GM12878 (cell line): ENCODE results near the gene LMNTD2. TPM values are rescaled to one million over a fixed set of nuclear protein-coding genes. Genes with fewer than 3 reads are reported as not detected.
A peak's percentile ranks its signal among the peaks of the same experiment; 100 is the strongest.

Experiments
- ATAC-seq: fragments of 200-7000 bp; cut with Tn5 transposase; 3 replicates; pipeline ENCODE4 v1.9.1; 2020; ENCODE audit warnings: mild to moderate bottlenecking, moderate library complexity
- BruUV-seq: library from RNA; stranded (reverse); fragments of 400-500 nt; replicated peaks from 2 replicates; lab custom pipeline; 2021; lab: Mats Ljungman, UMichigan
- CTCF ChIA-PET: fragments of 300-600 bp; sonication (Branson Sonifier 250); formaldehyde crosslinking; extraction: SDS; loops from one replicate; lab custom pipeline; 2021; ENCODE audit warnings: inconsistent platforms; lab: Yijun Ruan, JAX
- POLR2A ChIA-PET: fragments of 350-600 bp; formaldehyde crosslinking; extraction: SDS; loops from one replicate; lab custom pipeline; 2021; ENCODE audit warnings: inconsistent platforms; lab: Charles Lee
- RAD21 ChIA-PET: fragments of 300-600 bp; sonication (Branson Sonifier 250); formaldehyde crosslinking; loops from one replicate; lab custom pipeline; 2023; ENCODE audit warnings: antibody characterized with exemption; ENCODE audit not compliant: unreplicated experiment; lab: Charles Lee
- SMC1A ChIA-PET: fragments of 300-600 bp; sonication (Branson Sonifier 250); formaldehyde crosslinking; loops from one replicate; lab custom pipeline; 2023; ENCODE audit not compliant: unreplicated experiment, uncharacterized antibody; lab: Charles Lee
- DNase-seq: peaks from one replicate; pipeline ENCODE4 v3.0.0-alpha.2; 2011; ENCODE audit warnings: low read depth, low spot score
- FAIRE-seq: peaks from 3 replicates; lab custom pipeline; 2011; peaks lifted over from hg19 to GRCh38; lab: Jason Lieb, UNC
- H2AFZ ChIP-seq: 2 replicates; pipeline ENCODE4 v1.6.0; 2011; ENCODE audit warnings: low read depth, low read length, control low read depth; ENCODE audit not compliant: control insufficient read depth
- H3K27ac ChIP-seq: 2 replicates; pipeline ENCODE4 v1.5.1; 2011; ENCODE audit warnings: control low read depth; ENCODE audit not compliant: control insufficient read depth, insufficient read depth
- H3K27me3 ChIP-seq, 2 experiments: replicated peaks in 1 of 2; 2 replicates each; pipeline versions ENCODE4 v1.6.0 to v1.6.1; 2011; ENCODE audit warnings: low read length in 1 of 2; ENCODE audit not compliant: control insufficient read depth in 2 of 2, insufficient read depth in 2 of 2
- H3K36me3 ChIP-seq, 2 experiments: 2 replicates each; pipeline ENCODE4 v1.5.1; 2011; ENCODE audit warnings: low read length in 1 of 2; ENCODE audit not compliant: control insufficient read depth in 2 of 2, insufficient read depth in 2 of 2
- H3K4me1 ChIP-seq: 2 replicates; pipeline ENCODE4 v1.6.1; 2011; ENCODE audit warnings: mild to moderate bottlenecking, low read length, moderate library complexity, mixed read lengths; ENCODE audit not compliant: control insufficient read depth, insufficient read depth
- H3K4me2 ChIP-seq: 2 replicates; pipeline ENCODE4 v1.6.0; 2011; ENCODE audit warnings: control low read depth; ENCODE audit not compliant: control insufficient read depth, insufficient read depth
- H3K4me3 ChIP-seq: fragments of 200-600 bp; sonication (generic); 2 replicates; pipeline ENCODE4 v1.5.1; 2016
- H3K79me2 ChIP-seq: 2 replicates; pipeline ENCODE4 v1.6.0; 2011; ENCODE audit warnings: low read length; ENCODE audit not compliant: control insufficient read depth, insufficient read depth
- H3K9ac ChIP-seq: 2 replicates; pipeline ENCODE4 v1.8.0; 2011; ENCODE audit warnings: low read length, control low read depth, mixed read lengths; ENCODE audit not compliant: control insufficient read depth, insufficient read depth
- H3K9me3 ChIP-seq: replicated peaks from 3 replicates; pipeline ENCODE4 v1.5.1; 2011; ENCODE audit warnings: mild to moderate bottlenecking, low read length; ENCODE audit not compliant: control insufficient read depth, insufficient read depth
- H4K20me1 ChIP-seq: 2 replicates; pipeline ENCODE4 v1.6.0; 2011; ENCODE audit not compliant: control insufficient read depth, insufficient read depth
- BHLHE40 ChIP-seq, 2 experiments: fragments of 450-650 bp in 1 of 2; IDR thresholded peaks; 2 replicates each; pipeline ENCODE4 v1.6.1; 2011 to 2017; ENCODE audit warnings: low read depth in 2 of 2, borderline replicate concordance in 1 of 2, improper control_type of control experiment in 1 of 2, low read length in 1 of 2, mild to moderate bottlenecking in 1 of 2
- DPF2 ChIP-seq: fragments of 450-650 bp; IDR thresholded peaks from 2 replicates; pipeline ENCODE4 v1.6.1; 2017; ENCODE audit warnings: mild to moderate bottlenecking
- FOXM1 ChIP-seq: IDR thresholded peaks from 2 replicates; pipeline ENCODE4 v1.6.1; 2012; ENCODE audit warnings: low read depth, mild to moderate bottlenecking, inconsistent platforms, low read length, moderate library complexity
- GATAD2B ChIP-seq: fragments of 450-650 bp; conservative IDR thresholded peaks from 2 replicates; pipeline ENCODE4 v1.6.1; 2017; ENCODE audit warnings: low read depth, mild to moderate bottlenecking, moderate library complexity
- IKZF1 ChIP-seq: fragments of 450-650 bp; conservative IDR thresholded peaks from 2 replicates; pipeline ENCODE4 v1.6.1; 2017; ENCODE audit warnings: antibody characterized with exemption, mild to moderate bottlenecking
- PAX8 ChIP-seq: fragments of 450-650 bp; IDR thresholded peaks from 2 replicates; pipeline ENCODE4 v1.6.1; 2017; ENCODE audit warnings: mild to moderate bottlenecking, moderate library complexity
- POLR2A ChIP-seq: IDR thresholded peaks from 2 replicates; pipeline ENCODE4 v1.6.1; 2011; ENCODE audit warnings: low read depth, mild to moderate bottlenecking, low read length
- RFX5 ChIP-seq: IDR thresholded peaks from 2 replicates; pipeline ENCODE4 v1.6.1; 2011; ENCODE audit warnings: low read depth, low read length, improper control_type of control experiment
- SMC3 ChIP-seq: IDR thresholded peaks from 2 replicates; pipeline ENCODE4 v1.6.1; 2011; ENCODE audit warnings: low read length, improper control_type of control experiment, borderline replicate concordance
- SPI1 ChIP-seq: IDR thresholded peaks from 2 replicates; pipeline ENCODE4 v1.6.1; 2011; ENCODE audit warnings: low read depth, mild to moderate bottlenecking, low read length, moderate library complexity, borderline replicate concordance; ENCODE audit not compliant: insufficient read depth
- SUZ12 ChIP-seq: fragments of 200-600 bp; sonication (generic); IDR thresholded peaks from one replicate; pipeline ENCODE4 v1.6.1; 2018; ENCODE audit warnings: antibody characterized with exemption, mild to moderate bottlenecking; ENCODE audit not compliant: unreplicated experiment
- TCF12 ChIP-seq: IDR thresholded peaks from 2 replicates; pipeline ENCODE4 v1.6.1; 2011; ENCODE audit warnings: low read depth, mild to moderate bottlenecking, low read length
- TCF3 ChIP-seq: IDR thresholded peaks from 2 replicates; pipeline ENCODE4 v1.6.1; 2012; ENCODE audit warnings: low read depth, mild to moderate bottlenecking, low read length, borderline replicate concordance; ENCODE audit not compliant: insufficient read depth
- YY1 ChIP-seq: IDR thresholded peaks from 2 replicates; pipeline ENCODE4 v1.6.1; 2011; ENCODE audit warnings: low read depth, mild to moderate bottlenecking, low read length
- WGBS: methylation state at CpG from one replicate; pipeline ENCODE4 v1.1.6; 2016; ENCODE audit warnings: low lambda C conversion rate; ENCODE audit not compliant: insufficient replicate concordance, insufficient coverage; ENCODE audit errors: missing lambda C conversion rate; 5-methylcytosine and 5-hydroxymethylcytosine counted together
- in situ Hi-C: fragments of 300-500 bp; cut with MboI; formaldehyde crosslinking; loops from 9 replicates; pipeline ENCODE4 v1.14.3; 2018; ENCODE audit warnings: mixed read lengths
- intact Hi-C: fragments of 100-400 bp; cut with micrococcal nuclease; formaldehyde crosslinking; loops from one replicate; pipeline ENCODE4 v1.14.2; 2022; ENCODE audit not compliant: unreplicated experiment
- polyA plus RNA-seq, 11 experiments: library from polyadenylated mRNA; depleted of rRNA in 4 of 11; unstranded in 6 of 11; stranded (reverse) in 5 of 11; fragments of >200 nt; fragmentation: Nextera tagmentation in 4 of 11; fragmentation: Illumina TruSeq in 1 of 11; extraction: Ambion mirVana in 4 of 11; extraction: Trizol in 1 of 11; gene quantifications; 1 replicate in 1 of 11; 2 replicates in 10 of 11; pipeline versions ENCODE4 v1.2.1 to v1.2.3, GENCODE V29; 2011 to 2016; ENCODE audit warnings: inconsistent platforms in 2 of 11, missing spikeins in 2 of 11, low read depth in 1 of 11
- total RNA-seq, 4 experiments: library from RNA; depleted of rRNA in 3 of 4; stranded (reverse); fragments of >200 nt in 3 of 4; fragmentation: Illumina TruSeq in 1 of 4; extraction: Trizol in 1 of 4; gene quantifications; 2 replicates each; pipeline versions ENCODE4 v1.2.1 to v1.2.3, GENCODE V29; 2013 to 2021
- TF ChIP-seq, protein P1 (sequence below): IDR thresholded peaks from 2 replicates; pipeline ENCODE4 v1.6.1; 2012; ENCODE audit warnings: low read depth, low read length, improper control_type of control experiment
- TF ChIP-seq, protein P2 (sequence below), 3 experiments: IDR thresholded peaks in 2 of 3; conservative IDR thresholded peaks in 1 of 3; 2 replicates each; pipeline ENCODE4 v1.5.1; 2011; ENCODE audit warnings: low read depth in 3 of 3, low read length in 3 of 3, mild to moderate bottlenecking in 3 of 3, control low read depth in 2 of 3, moderate library complexity in 2 of 3, inconsistent platforms in 1 of 3, mixed read lengths in 1 of 3; ENCODE audit not compliant: control insufficient read depth in 2 of 3, insufficient read depth in 1 of 3; ENCODE audit errors: extremely low read depth in 1 of 3
- TF ChIP-seq, protein P3 (sequence below): fragments of 150-350 bp; IDR thresholded peaks from 2 replicates; pipeline ENCODE4 v1.6.1; 2014; ENCODE audit warnings: mild to moderate bottlenecking, low read depth, low read length

Gene LMNTD2
- total and polyA plus RNA-seq, 10 of the 15 experiments (the other 5 are each of a cell fraction or from before 2014, with no cell fraction given): 0.22 to 4.1 (median 1.3) TPM; not detected in 2

DNA sequence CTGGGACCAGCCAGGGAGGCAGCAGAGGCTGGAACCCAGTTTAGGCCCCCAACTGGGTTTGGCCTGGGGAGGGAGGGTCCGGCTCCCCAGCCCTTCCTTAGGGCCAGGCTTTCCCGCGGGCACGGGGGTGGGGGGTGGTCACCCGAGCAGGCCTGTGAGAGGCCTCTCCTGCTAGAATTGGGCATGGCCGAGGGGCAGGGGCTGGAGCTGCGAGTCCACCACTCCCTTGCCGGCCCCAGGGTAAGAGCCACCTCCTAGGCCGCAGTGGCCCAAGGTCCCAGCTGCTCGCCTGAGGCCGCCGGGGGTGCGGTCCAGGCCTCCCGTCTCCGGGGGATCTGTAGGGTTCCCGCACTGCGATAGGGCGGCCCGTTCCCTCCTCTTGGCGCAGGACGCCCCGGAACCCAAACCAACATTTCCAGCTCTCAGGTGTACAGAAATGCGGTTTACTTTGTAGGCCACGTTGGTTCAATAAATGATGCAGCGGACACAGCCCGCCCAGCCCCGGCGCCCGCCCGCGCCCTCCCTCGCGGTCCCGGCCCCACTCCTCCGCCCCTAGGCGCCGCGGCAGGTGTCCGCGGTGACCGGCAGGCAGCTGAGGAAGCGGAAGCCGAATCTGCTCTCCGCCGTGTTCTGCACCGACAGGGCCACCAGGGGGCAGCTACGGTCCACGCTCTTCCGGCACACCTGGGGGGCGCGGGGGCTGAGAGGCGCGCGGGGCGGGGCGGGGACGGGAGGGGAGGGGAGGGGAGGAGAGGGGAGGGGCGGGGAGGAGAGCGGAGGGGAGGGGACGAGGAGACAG is 5.9 kb downstream of the LMNTD2 start:
- Histone ChIP-seq H3K36me3 (no peaks in the 10 kb centered on the region), H3K9me3 (no peaks in the 10 kb centered on the region), H3K4me3 (peak overlapping the region; percentile 41; the same call in 1 of the 2 replicates), H3K4me1 (no peaks in the 10 kb centered on the region; the same call in 1 of the 2 replicates), H4K20me1 (no peaks in the 10 kb centered on the region), H3K27me3 (peaks cover 0 to 5% of the 10 kb centered on the region in 2 experiments; a peak in 2 of 4 replicates), H3K79me2 (no peaks in the 10 kb centered on the region), H3K4me2 (peak overlapping the region; percentile 79), H3K27ac (no peak overlapping the region), H3K9ac (no peak overlapping the region), H2AFZ (peak overlapping the region; percentile 39)
- FAIRE-seq: peak; percentile 47
- 17% methylated on average over 28 of the region's 60 CpGs for WGBS
- ChIA-PET SMC1A (interaction anchor here (0.7 to 1.6 kb wide), 3 partner anchors 19 to 172 kb away, joined by 3 to 6 read pairs (median 4); partner anchors contain the start of gene HRAS), CTCF (interaction anchor here (0.6 to 1.8 kb wide), 7 partner anchors 16 to 242 kb away, joined by 3 to 54 read pairs (median 3); no protein-coding TSS in a partner anchor), RAD21 (interaction anchor here (0.5 to 2.6 kb wide), 10 partner anchors 9 to 172 kb away, joined by 3 to 22 read pairs (median 4); partner anchors contain the start of genes DEAF1 and TMEM80), POLR2A (interaction anchor here (1.0 to 1.4 kb wide), 3 partner anchors 19 to 171 kb away, joined by 3 to 5 read pairs (median 4); partner anchors contain the start of genes HRAS and PHRF1)
- BruUV-seq: no TSS peak
- DNase-seq: no peak
- in situ Hi-C loops (loop anchor here (5.0 kb wide), 1 partner anchor 158 kb away; no protein-coding TSS in a partner anchor), intact Hi-C loops (loop anchor here (2.0 kb wide), 1 partner anchor 168 kb away; no protein-coding TSS in a partner anchor)
- peak; percentile 90 for ATAC-seq
- TF ChIP-seq YY1: 0 out of 2 replicates have a peak, but pooled peaks have one; percentile 21
- TF ChIP-seq SPI1: peak; percentile 51; the same call in 1 of the 2 replicates
- TF ChIP-seq IKZF1: 0 out of 2 replicates have a peak, but pooled peaks have one; percentile 16
- peak; percentile 51; the same call in 1 of the 2 replicates for TF ChIP-seq SMC3
- TF ChIP-seq POLR2A: peak; percentile 26
- TF ChIP-seq GATAD2B: 0 out of 2 replicates have a peak, but pooled peaks have one; percentile 15
- TF ChIP-seq, protein P1, sequence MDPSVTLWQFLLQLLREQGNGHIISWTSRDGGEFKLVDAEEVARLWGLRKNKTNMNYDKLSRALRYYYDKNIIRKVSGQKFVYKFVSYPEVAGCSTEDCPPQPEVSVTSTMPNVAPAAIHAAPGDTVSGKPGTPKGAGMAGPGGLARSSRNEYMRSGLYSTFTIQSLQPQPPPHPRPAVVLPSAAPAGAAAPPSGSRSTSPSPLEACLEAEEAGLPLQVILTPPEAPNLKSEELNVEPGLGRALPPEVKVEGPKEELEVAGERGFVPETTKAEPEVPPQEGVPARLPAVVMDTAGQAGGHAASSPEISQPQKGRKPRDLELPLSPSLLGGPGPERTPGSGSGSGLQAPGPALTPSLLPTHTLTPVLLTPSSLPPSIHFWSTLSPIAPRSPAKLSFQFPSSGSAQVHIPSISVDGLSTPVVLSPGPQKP: 0 out of 2 replicates have a peak, but pooled peaks have one; percentile 33
- peak; percentile 71; the same call in 1 of the 2 replicates for TF ChIP-seq TCF12
- TF ChIP-seq, protein P2, sequence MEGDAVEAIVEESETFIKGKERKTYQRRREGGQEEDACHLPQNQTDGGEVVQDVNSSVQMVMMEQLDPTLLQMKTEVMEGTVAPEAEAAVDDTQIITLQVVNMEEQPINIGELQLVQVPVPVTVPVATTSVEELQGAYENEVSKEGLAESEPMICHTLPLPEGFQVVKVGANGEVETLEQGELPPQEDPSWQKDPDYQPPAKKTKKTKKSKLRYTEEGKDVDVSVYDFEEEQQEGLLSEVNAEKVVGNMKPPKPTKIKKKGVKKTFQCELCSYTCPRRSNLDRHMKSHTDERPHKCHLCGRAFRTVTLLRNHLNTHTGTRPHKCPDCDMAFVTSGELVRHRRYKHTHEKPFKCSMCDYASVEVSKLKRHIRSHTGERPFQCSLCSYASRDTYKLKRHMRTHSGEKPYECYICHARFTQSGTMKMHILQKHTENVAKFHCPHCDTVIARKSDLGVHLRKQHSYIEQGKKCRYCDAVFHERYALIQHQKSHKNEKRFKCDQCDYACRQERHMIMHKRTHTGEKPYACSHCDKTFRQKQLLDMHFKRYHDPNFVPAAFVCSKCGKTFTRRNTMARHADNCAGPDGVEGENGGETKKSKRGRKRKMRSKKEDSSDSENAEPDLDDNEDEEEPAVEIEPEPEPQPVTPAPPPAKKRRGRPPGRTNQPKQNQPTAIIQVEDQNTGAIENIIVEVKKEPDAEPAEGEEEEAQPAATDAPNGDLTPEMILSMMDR (IDR thresholded peaks at IDR 0.05 in 2 of 3, conservative IDR thresholded peaks at IDR 0.05 in 1 of 3; ENCODE audit: control insufficient read depth in 2 of 3, extremely low read depth in 1 of 3, insufficient read depth in 1 of 3, low read depth in 3 of 3, low read length in 3 of 3): peak; percentile 48 to 79 (median 74)
- no peak for TF ChIP-seq SUZ12
- TF ChIP-seq, protein P3, sequence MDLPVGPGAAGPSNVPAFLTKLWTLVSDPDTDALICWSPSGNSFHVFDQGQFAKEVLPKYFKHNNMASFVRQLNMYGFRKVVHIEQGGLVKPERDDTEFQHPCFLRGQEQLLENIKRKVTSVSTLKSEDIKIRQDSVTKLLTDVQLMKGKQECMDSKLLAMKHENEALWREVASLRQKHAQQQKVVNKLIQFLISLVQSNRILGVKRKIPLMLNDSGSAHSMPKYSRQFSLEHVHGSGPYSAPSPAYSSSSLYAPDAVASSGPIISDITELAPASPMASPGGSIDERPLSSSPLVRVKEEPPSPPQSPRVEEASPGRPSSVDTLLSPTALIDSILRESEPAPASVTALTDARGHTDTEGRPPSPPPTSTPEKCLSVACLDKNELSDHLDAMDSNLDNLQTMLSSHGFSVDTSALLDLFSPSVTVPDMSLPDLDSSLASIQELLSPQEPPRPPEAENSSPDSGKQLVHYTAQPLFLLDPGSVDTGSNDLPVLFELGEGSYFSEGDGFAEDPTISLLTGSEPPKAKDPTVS: no peak
- TF ChIP-seq PAX8: no peak
- peak; percentile 32 to 49; a peak in 2 of 4 replicates for TF ChIP-seq BHLHE40 (IDR thresholded peaks at IDR 0.05; ENCODE audit: borderline replicate concordance in 1 of 2, low read depth in 2 of 2, low read length in 1 of 2)
- peak; percentile 79 for TF ChIP-seq TCF3
- no peak for TF ChIP-seq FOXM1
- TF ChIP-seq DPF2: peak; percentile 19; the same call in 1 of the 2 replicates
- TF ChIP-seq RFX5: no peak
